ENCODE data around the gene MB. TPM values are rescaled to one million over a fixed set of nuclear protein-coding genes. Genes with fewer than 3 reads are reported as not detected.
A peak's percentile ranks its signal among the peaks of the same experiment; 100 is the strongest.

Gene MB
- total RNA-seq, 2 experiments from 2014 or later = not detected

GRCh38 chr22:35632935-35633334 is 15.8 kb upstream of the MB start:
- H3K36me3 ChIP-seq (ENCODE audit: insufficient read depth, low read length) = no peaks in the 10 kb centered on the region; the same call in 1 of the 2 replicates
- ChIA-PET CTCF (ENCODE audit: unreplicated experiment) (no interaction called here), POLR2A (no interaction called here)

DNA sequence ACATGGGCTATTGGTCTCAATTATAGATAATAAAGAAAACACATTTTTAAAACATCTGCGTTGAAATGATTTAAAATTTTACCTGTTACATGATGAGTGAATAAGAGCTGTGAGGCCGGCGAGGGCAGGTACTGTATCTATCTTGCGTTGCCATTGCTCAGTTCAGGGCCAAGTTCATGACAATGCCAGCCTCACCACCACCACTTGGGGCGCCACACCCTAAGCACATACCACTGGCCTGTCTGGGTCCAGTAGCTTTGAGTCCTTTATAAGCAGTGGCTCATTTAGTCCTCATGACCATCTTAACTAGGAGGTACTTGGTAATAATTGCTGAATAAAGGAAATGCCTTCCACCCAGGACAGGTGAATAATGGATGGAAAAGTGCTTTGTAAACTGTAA is 14.5 kb upstream of the MB start:
- Histone ChIP-seq H3K9me2 (ENCODE audit: insufficient read depth, low read length) (no peaks in the 10 kb centered on the region), H3K79me2 (ENCODE audit: insufficient read depth, low read depth, low read length) (no peaks in the 10 kb centered on the region), H3K4me1 (ENCODE audit: insufficient read depth, low read length, poor library complexity, severe bottlenecking) (peaks cover 41% of the 10 kb centered on the region), H3K4me2 (ENCODE audit: low read length) (no peak overlapping the region), H3K36me3 (ENCODE audit: insufficient read depth, low read length) (no peaks in the 10 kb centered on the region; the same call in 1 of the 2 replicates), H4K20me1 (ENCODE audit: insufficient read depth, low read length) (no peaks in the 10 kb centered on the region), H3K9me3 (ENCODE audit: low read length) (no peaks in the 10 kb centered on the region), H3K27ac (ENCODE audit: low read depth, low read length, poor library complexity, severe bottlenecking) (no peak overlapping the region), H2AFZ (ENCODE audit: low read length) (no peak overlapping the region), H3K4me3 (ENCODE audit: low read depth, low read length, poor library complexity, severe bottlenecking) (no peak overlapping the region)
- TF ChIP-seq EZH2phosphoT487 (IDR thresholded peaks at IDR 0.05; ENCODE audit: borderline replicate concordance, low read depth, low read length) (no peak), CTCF (conservative IDR thresholded peaks at IDR 0.05; ENCODE audit: low read length) (peak; percentile 97)
- POLR2A ChIA-PET = interaction anchor here (0.6 to 1.5 kb wide), 4 partner anchors 11 to 122 kb away, joined by 3 to 4 read pairs (median 3); partner anchors contain the start of gene APOL6
- CTCF ChIA-PET (ENCODE audit: unreplicated experiment) = no interaction called here
- peak; percentile 79 for DNase-seq (ENCODE audit: low spot score)
- BruUV-seq (replicated peaks) = no TSS peak
- intact Hi-C loops (cut with micrococcal nuclease; ENCODE audit: unreplicated experiment) = loop anchor here (2.0 kb wide), 1 partner anchor 97 kb away; no protein-coding TSS in a partner anchor

More at GRCh38 chr22:35632935-35633334, 15.8 kb upstream of the MB start:
- Histone ChIP-seq H3K4me2 (ENCODE audit: low read length) (no peak overlapping the region), H4K20me1 (ENCODE audit: insufficient read depth, low read length) (no peaks in the 10 kb centered on the region), H3K27ac (ENCODE audit: low read depth, low read length, poor library complexity, severe bottlenecking) (no peak overlapping the region), H3K4me1 (ENCODE audit: insufficient read depth, low read length, poor library complexity, severe bottlenecking) (peaks cover 30% of the 10 kb centered on the region), H3K4me3 (ENCODE audit: low read depth, low read length, poor library complexity, severe bottlenecking) (no peak overlapping the region), H2AFZ (ENCODE audit: low read length) (no peak overlapping the region), H3K9me3 (ENCODE audit: low read length) (no peaks in the 10 kb centered on the region), H3K79me2 (ENCODE audit: insufficient read depth, low read depth, low read length) (no peaks in the 10 kb centered on the region), H3K9me2 (ENCODE audit: insufficient read depth, low read length) (no peaks in the 10 kb centered on the region)
- no peak for TF ChIP-seq CTCF (conservative IDR thresholded peaks at IDR 0.05; ENCODE audit: low read length)
- no peak for TF ChIP-seq EZH2phosphoT487 (IDR thresholded peaks at IDR 0.05; ENCODE audit: borderline replicate concordance, low read depth, low read length)
- BruUV-seq (replicated peaks) = no TSS peak
- DNase-seq (ENCODE audit: low spot score) = no peak
- intact Hi-C loops (cut with micrococcal nuclease; ENCODE audit: unreplicated experiment) = no loop called here

DNA sequence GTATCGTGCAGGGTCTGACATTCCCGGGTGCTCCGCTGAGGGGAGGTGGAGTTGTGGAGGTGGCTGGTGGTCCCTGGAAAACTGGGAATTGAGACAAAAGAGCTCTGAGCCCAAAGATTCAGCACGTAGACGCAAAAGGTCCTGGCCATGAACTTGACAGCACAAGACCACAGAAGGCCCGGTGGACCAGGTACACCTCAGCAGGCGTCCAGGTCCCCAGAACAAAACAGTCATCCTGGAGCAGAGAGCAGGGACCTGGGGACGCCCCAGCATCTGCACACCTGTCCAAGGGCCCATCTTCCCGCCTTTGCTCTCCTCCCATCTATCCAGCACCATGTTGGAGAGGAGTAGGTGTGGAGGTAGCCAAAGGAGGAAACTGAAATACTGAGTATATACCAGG is 13.8 kb upstream of the MB start:
- ChIA-PET POLR2A (interaction anchor here (1.1 to 1.5 kb wide), 3 partner anchors 12 to 294 kb away, joined by 3 to 4 read pairs (median 3); partner anchors contain the start of gene APOL6), CTCF (ENCODE audit: unreplicated experiment) (no interaction called here)
- no peaks in the 10 kb centered on the region for H4K20me1 ChIP-seq (ENCODE audit: insufficient read depth, low read length)
- intact Hi-C loops (cut with micrococcal nuclease; ENCODE audit: unreplicated experiment) = loop anchor here (2.0 kb wide), 1 partner anchor 98 kb away; no protein-coding TSS in a partner anchor
- no peak for DNase-seq (ENCODE audit: low spot score)
- peak overlapping the region; percentile 3 for H3K27ac ChIP-seq (ENCODE audit: low read depth, low read length, poor library complexity, severe bottlenecking)
- no TSS peak for BruUV-seq (replicated peaks)
- no peak overlapping the region for H2AFZ ChIP-seq (ENCODE audit: low read length)
- H3K4me1 ChIP-seq (ENCODE audit: insufficient read depth, low read length, poor library complexity, severe bottlenecking) = peaks cover 43% of the 10 kb centered on the region
- no peak overlapping the region for H3K4me3 ChIP-seq (ENCODE audit: low read depth, low read length, poor library complexity, severe bottlenecking)
- no peak for TF ChIP-seq EZH2phosphoT487 (IDR thresholded peaks at IDR 0.05; ENCODE audit: borderline replicate concordance, low read depth, low read length)
- TF ChIP-seq CTCF (conservative IDR thresholded peaks at IDR 0.05; ENCODE audit: low read length) = no peak
- no peaks in the 10 kb centered on the region for H3K9me3 ChIP-seq (ENCODE audit: low read length)
- no peaks in the 10 kb centered on the region; the same call in 1 of the 2 replicates for H3K36me3 ChIP-seq (ENCODE audit: insufficient read depth, low read length)
- no peaks in the 10 kb centered on the region for H3K79me2 ChIP-seq (ENCODE audit: insufficient read depth, low read depth, low read length)
- H3K4me2 ChIP-seq (ENCODE audit: low read length) = no peak overlapping the region
- H3K9me2 ChIP-seq (ENCODE audit: insufficient read depth, low read length) = no peaks in the 10 kb centered on the region

All from OCI-LY7 (cell line).